A549 (cell line): ENCODE data around the gene SLC16A2. TPM values are rescaled to one million over a fixed set of nuclear protein-coding genes. Genes with fewer than 3 reads are reported as not detected.
A peak's percentile ranks its signal among the peaks of the same experiment; 100 is the strongest.

ENCODE experiments used
- ATAC-seq, 2 experiments: fragments of 200-7000 bp in 1 of 2; fragments of >200 bp in 1 of 2; cut with Nextera tagmentation in 1 of 2; cut with Tn5 transposase in 1 of 2; 3 replicates each; pipeline versions ENCODE4 v1.8.0 to v1.9.1; 2018 to 2020; ENCODE audit warnings: mild to moderate bottlenecking in 1 of 2, moderate library complexity in 1 of 2
- CTCF ChIA-PET: fragments of 300-600 bp; sonication (Branson Sonifier 250); formaldehyde crosslinking; extraction: SDS; loops from one replicate; lab custom pipeline; 2021; ENCODE audit warnings: antibody characterized with exemption, inconsistent platforms; lab: Yijun Ruan, JAX
- POLR2A ChIA-PET: fragments of 350-600 bp; formaldehyde crosslinking; extraction: SDS; loops from one replicate; lab custom pipeline; 2021; ENCODE audit warnings: antibody characterized with exemption, inconsistent platforms; lab: Yijun Ruan, JAX
- DNase-seq, 2 experiments: peaks; one replicate each; pipeline versions ENCODE4 v3.0.0 to v3.0.0-alpha.2; 2011 to 2016; ENCODE audit warnings: low read depth in 1 of 2, low spot score in 1 of 2
- FAIRE-seq: peaks from 2 replicates; lab custom pipeline; 2011; peaks lifted over from hg19 to GRCh38; lab: Jason Lieb, UNC
- H3K27ac ChIP-seq, 2 experiments: fragments of >200 bp; sonication (Bioruptor Twin); formaldehyde crosslinking; 3 replicates each; pipeline ENCODE4 v1.5.1; 2016 to 2017
- H3K4me1 ChIP-seq: fragments of >200 bp; sonication (Bioruptor Twin); formaldehyde crosslinking; 3 replicates; pipeline ENCODE4 v1.6.1; 2016
- H3K4me2 ChIP-seq: fragments of >200 bp; sonication (Bioruptor Twin); formaldehyde crosslinking; 3 replicates; pipeline ENCODE4 v1.6.1; 2016
- H3K4me3 ChIP-seq: fragments of >200 bp; sonication (Bioruptor Twin); formaldehyde crosslinking; 3 replicates; pipeline ENCODE4 v1.5.1; 2016
- H3K9me3 ChIP-seq: fragments of >200 bp; sonication (Bioruptor Twin); formaldehyde crosslinking; 3 replicates; pipeline ENCODE4 v1.6.1; 2016
- ATOH8 ChIP-seq: fragments of 250-450 bp; sonication (Bioruptor Pico); IDR thresholded peaks from 2 replicates; pipeline ENCODE4 v1.5.0; 2020; ENCODE audit warnings: low read depth, mild to moderate bottlenecking, moderate library complexity
- CEBPB ChIP-seq, 2 experiments: fragments of >200 bp in 1 of 2; sonication (Bioruptor Twin) in 1 of 2; formaldehyde crosslinking in 1 of 2; IDR thresholded peaks; 2 replicates each; pipeline ENCODE4 v1.6.1; 2012 to 2016
- CHD2 ChIP-seq: fragments of 150-350 bp; IDR thresholded peaks from 2 replicates; pipeline ENCODE4 v1.6.1; 2014; ENCODE audit warnings: low read length; ENCODE audit not compliant: partially characterized antibody
- E2F6 ChIP-seq: IDR thresholded peaks from 2 replicates; pipeline ENCODE4 v1.6.1; 2012; ENCODE audit warnings: low read depth, borderline replicate concordance
- EHF ChIP-seq: fragments of 250-450 bp; sonication (Bioruptor Pico); IDR thresholded peaks from 2 replicates; pipeline ENCODE4 v1.5.0; 2020; ENCODE audit warnings: mild to moderate bottlenecking
- HEYL ChIP-seq: fragments of 250-450 bp; sonication (Bioruptor Pico); IDR thresholded peaks from 2 replicates; pipeline ENCODE4 v1.8.0; 2021; ENCODE audit warnings: mild to moderate bottlenecking, moderate library complexity
- HOXA7 ChIP-seq: fragments of 250-450 bp; sonication (Bioruptor Pico); IDR thresholded peaks from 2 replicates; pipeline ENCODE4 v1.5.0; 2020; ENCODE audit warnings: mild to moderate bottlenecking, moderate library complexity
- HOXB13 ChIP-seq: fragments of 250-450 bp; sonication (Bioruptor Pico); IDR thresholded peaks from 2 replicates; pipeline ENCODE4 v1.5.0; 2020; ENCODE audit warnings: low read depth, mild to moderate bottlenecking, moderate library complexity
- JUN ChIP-seq, 2 experiments: fragments of >200 bp; sonication (Bioruptor Twin); formaldehyde crosslinking; IDR thresholded peaks; 2 replicates in 1 of 2; 3 replicates in 1 of 2; pipeline ENCODE4 v1.6.1; 2016 to 2017
- KDM1A ChIP-seq: fragments of 200-600 bp; sonication (generic); IDR thresholded peaks from 2 replicates; pipeline ENCODE4 v1.6.1; 2016; ENCODE audit warnings: low read depth, mild to moderate bottlenecking
- MAFK ChIP-seq: fragments of 450-650 bp; IDR thresholded peaks from 2 replicates; pipeline ENCODE4 v1.6.1; 2014; ENCODE audit not compliant: partially characterized antibody
- MAX ChIP-seq: IDR thresholded peaks from 2 replicates; pipeline ENCODE4 v1.6.1; 2012
- MAZ ChIP-seq: fragments of 150-350 bp; IDR thresholded peaks from 2 replicates; pipeline ENCODE4 v1.6.1; 2014; ENCODE audit warnings: antibody characterized with exemption, low read depth, low read length, borderline replicate concordance
- NPAS2 ChIP-seq: fragments of 250-450 bp; sonication (Bioruptor Pico); IDR thresholded peaks from 2 replicates; pipeline ENCODE4 v1.8.0; 2022; ENCODE audit warnings: mild to moderate bottlenecking, moderate library complexity, borderline replicate concordance
- NR3C1 ChIP-seq: fragments of >200 bp; sonication (Bioruptor Twin); formaldehyde crosslinking; IDR thresholded peaks from 3 replicates; pipeline ENCODE4 v1.6.1; 2017
- PHF8 ChIP-seq: fragments of 200-600 bp; sonication (generic); IDR thresholded peaks from 2 replicates; pipeline ENCODE4 v1.6.1; 2016; ENCODE audit warnings: low read depth, mild to moderate bottlenecking, antibody characterized with exemption, moderate library complexity, borderline replicate concordance
- RFX5 ChIP-seq: fragments of 450-650 bp; IDR thresholded peaks from 2 replicates; pipeline ENCODE4 v1.7.1; 2014; ENCODE audit warnings: antibody characterized with exemption, mild to moderate bottlenecking, moderate library complexity
- TFCP2L1 ChIP-seq: fragments of 250-450 bp; sonication (Bioruptor Pico); IDR thresholded peaks from 2 replicates; pipeline ENCODE4 v1.5.0; 2021; ENCODE audit warnings: mild to moderate bottlenecking
- WGBS: methylation state at CpG from one replicate; pipeline ENCODE4 v1.1.6; 2017; ENCODE audit errors: missing lambda C conversion rate; 5-methylcytosine and 5-hydroxymethylcytosine counted together
- polyA plus RNA-seq, 4 experiments: library from polyadenylated mRNA; depleted of rRNA in 3 of 4; stranded (reverse); fragments of >200 nt; fragmentation: RNase III in 1 of 4; extraction: RNeasy Plus Mini Kit Qiagen cat#74134 plus additional on column Dnase treatment in 1 of 4; gene quantifications; 2 replicates in 3 of 4; 3 replicates in 1 of 4; pipeline ENCODE4 v1.2.3, GENCODE V29; 2011 to 2017
- TF ChIP-seq, protein P1 (sequence below): fragments of 250-450 bp; sonication (Bioruptor Pico); IDR thresholded peaks from 2 replicates; pipeline ENCODE4 v1.5.0; 2021; ENCODE audit warnings: mild to moderate bottlenecking, moderate library complexity, borderline replicate concordance
- TF ChIP-seq, protein P2 (sequence below): fragments of 450-650 bp; IDR thresholded peaks from 2 replicates; pipeline ENCODE4 v1.6.1; 2014; ENCODE audit warnings: antibody characterized with exemption
- TF ChIP-seq, protein P3 (sequence below): IDR thresholded peaks from 2 replicates; pipeline ENCODE4 v1.6.1; 2012

SLC16A2 gene
- polyA plus RNA-seq, 2 of the 4 experiments (the other 2 are of a cell fraction): 9.7 to 19.2 TPM

DNA sequence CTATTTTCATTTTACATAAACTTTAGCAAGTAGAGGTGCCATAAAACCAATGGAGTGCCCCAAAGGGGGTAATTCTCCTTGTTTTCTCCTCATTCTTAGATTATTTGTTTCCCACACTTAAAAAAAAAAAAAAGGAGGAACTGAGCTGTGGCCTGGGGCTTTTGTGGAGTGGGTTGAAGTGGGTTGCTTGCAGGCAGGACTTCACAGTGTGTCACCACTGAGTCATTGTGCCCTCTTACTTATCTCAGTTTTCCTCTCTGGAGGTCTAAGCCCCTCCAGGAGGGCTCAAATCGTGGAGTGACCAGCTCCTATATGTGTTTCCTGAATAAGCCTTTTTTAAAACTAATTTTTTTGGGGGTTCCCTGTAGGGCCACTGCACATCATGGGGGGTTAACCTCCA lies 69.0 kb downstream of the SLC16A2 start:
- TF ChIP-seq RFX5 (no peak), NPAS2 (no peak), KDM1A (no peak), HOXA7 (CRISPR knock-in tag) (no peak), PHF8 (no peak), HEYL (CRISPR knock-in tag) (no peak), MAFK (no peak), JUN (IDR thresholded peaks at IDR 0.05) (no peak), NR3C1 (no peak), CHD2 (no peak), MAZ (no peak), EHF (no peak), CEBPB (IDR thresholded peaks at IDR 0.05) (no peak), E2F6 (no peak)
- TF ChIP-seq, protein P1, sequence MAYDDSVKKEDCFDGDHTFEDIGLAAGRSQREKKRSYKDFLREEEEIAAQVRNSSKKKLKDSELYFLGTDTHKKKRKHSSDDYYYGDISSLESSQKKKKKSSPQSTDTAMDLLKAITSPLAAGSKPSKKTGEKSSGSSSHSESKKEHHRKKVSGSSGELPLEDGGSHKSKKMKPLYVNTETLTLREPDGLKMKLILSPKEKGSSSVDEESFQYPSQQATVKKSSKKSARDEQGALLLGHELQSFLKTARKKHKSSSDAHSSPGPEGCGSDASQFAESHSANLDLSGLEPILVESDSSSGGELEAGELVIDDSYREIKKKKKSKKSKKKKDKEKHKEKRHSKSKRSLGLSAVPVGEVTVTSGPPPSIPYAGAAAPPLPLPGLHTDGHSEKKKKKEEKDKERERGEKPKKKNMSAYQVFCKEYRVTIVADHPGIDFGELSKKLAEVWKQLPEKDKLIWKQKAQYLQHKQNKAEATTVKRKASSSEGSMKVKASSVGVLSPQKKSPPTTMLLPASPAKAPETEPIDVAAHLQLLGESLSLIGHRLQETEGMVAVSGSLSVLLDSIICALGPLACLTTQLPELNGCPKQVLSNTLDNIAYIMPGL (CRISPR knock-in tag): no peak
- TF ChIP-seq, protein P2, sequence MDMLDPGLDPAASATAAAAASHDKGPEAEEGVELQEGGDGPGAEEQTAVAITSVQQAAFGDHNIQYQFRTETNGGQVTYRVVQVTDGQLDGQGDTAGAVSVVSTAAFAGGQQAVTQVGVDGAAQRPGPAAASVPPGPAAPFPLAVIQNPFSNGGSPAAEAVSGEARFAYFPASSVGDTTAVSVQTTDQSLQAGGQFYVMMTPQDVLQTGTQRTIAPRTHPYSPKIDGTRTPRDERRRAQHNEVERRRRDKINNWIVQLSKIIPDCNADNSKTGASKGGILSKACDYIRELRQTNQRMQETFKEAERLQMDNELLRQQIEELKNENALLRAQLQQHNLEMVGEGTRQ: no peak
- TF ChIP-seq, protein P3, sequence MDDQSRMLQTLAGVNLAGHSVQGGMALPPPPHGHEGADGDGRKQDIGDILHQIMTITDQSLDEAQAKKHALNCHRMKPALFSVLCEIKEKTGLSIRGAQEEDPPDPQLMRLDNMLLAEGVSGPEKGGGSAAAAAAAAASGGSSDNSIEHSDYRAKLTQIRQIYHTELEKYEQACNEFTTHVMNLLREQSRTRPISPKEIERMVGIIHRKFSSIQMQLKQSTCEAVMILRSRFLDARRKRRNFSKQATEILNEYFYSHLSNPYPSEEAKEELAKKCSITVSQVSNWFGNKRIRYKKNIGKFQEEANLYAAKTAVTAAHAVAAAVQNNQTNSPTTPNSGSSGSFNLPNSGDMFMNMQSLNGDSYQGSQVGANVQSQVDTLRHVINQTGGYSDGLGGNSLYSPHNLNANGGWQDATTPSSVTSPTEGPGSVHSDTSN: no peak
- TF ChIP-seq, all 56 proteins: peak for 0
- DNase-seq: no peak

GRCh38 chrX:74492720-74493201 lies 71.5 kb downstream of the SLC16A2 start:
- H3K9me3 ChIP-seq: no peaks in the 10 kb centered on the region
- H3K4me1 ChIP-seq: no peaks in the 10 kb centered on the region
- TF ChIP-seq ATOH8 (CRISPR knock-in tag) (no peak), HOXB13 (CRISPR knock-in tag) (no peak), CHD2 (no peak), JUN (IDR thresholded peaks at IDR 0.05) (no peak), CEBPB (IDR thresholded peaks at IDR 0.05) (no peak), MAX (no peak), PHF8 (no peak), TFCP2L1 (CRISPR knock-in tag) (no peak)
- H3K27ac ChIP-seq: no peak overlapping the region
- ChIA-PET CTCF (interaction anchor here (1.0 to 1.4 kb wide), 2 partner anchors 9 to 10 kb away, joined by 3 to 5 read pairs; no protein-coding TSS in a partner anchor), POLR2A (no interaction called here)
- FAIRE-seq (no peak), DNase-seq (peak in 1 of 2 experiments; percentile 1), ATAC-seq (peak; percentile 39 to 68; a peak in 4 of 6 replicates)
- H3K4me2 ChIP-seq: no peak overlapping the region
- H3K4me3 ChIP-seq: no peak overlapping the region
- 54% methylated on average over 3 of the region's 3 CpGs for WGBS

More for the DNA sequence above, 69.0 kb downstream of the SLC16A2 start:
- ChIA-PET CTCF (no interaction called here), POLR2A (no interaction called here)
- H3K4me3 ChIP-seq: no peak overlapping the region
- ATAC-seq: no peak
- no peak overlapping the region for H3K4me2 ChIP-seq
- H3K27ac ChIP-seq: no peak overlapping the region
- H3K4me1 ChIP-seq: no peaks in the 10 kb centered on the region
- 32% methylated on average over 1 of the region's 1 CpG for WGBS
- no peaks in the 10 kb centered on the region for H3K9me3 ChIP-seq
- FAIRE-seq: no peak
